ENCODE results near the gene GTPBP10. TPM values are rescaled to one million over a fixed set of nuclear protein-coding genes. Genes with fewer than 3 reads are reported as not detected.

GTPBP10 gene
- total and polyA plus RNA-seq, 2 of the 13 experiments (the other 11 are each of a cell fraction or from before 2014, with no cell fraction given): 13.3 to 38.7 TPM

DNA sequence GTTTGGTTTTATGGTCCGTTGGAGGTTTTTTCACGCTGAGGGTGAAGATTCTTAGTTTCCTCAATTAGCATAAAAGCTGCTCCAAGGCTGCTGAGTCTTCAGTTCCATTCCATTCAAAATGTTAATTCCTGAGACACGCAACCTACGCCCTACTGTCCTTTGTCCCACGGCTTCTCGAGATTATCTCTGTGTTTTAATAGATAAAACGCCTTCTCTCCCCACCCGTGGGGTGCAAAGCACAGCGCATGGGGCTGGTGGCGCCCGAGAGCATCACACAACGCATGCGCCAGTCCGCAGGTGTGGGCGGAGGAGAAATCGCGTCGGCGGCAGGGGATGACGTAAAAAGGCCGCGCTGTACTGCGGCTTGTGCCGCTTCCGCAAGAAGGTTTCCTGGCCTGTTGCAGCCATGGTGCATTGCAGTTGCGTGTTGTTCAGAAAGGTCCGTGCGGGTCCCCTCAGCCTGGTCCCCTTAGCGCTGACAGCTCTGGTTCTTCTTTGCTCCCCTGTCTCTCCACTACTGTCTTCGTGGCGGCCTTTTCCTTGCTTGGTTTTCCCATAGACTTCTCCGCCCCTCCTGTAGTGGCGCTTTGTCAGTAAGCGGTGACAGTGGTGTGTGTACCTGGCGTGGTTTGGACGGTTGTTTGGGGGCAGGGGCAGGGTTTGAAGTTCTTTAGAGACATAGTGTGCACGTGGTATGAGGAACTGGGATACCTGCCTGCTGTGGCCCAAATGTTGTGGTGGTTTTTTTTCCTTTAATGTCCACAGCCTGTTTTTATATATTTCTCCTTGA is at the start of gene GTPBP10 (continued):
- TF ChIP-seq ZNF558 (CRISPR knock-in tag; IDR thresholded peaks at IDR 0.05; ENCODE audit: borderline replicate concordance) (peak; percentile 71; the same call in 1 of the 2 replicates), ZBTB2 (CRISPR knock-in tag; IDR thresholded peaks at IDR 0.05; ENCODE audit: low read depth) (no peak), PLSCR1 (CRISPR knock-in tag; IDR thresholded peaks at IDR 0.05; ENCODE audit: borderline replicate concordance) (no peak), PPARG (CRISPR knock-in tag; conservative IDR thresholded peaks at IDR 0.05) (peak; percentile 55), HNRNPL (IDR thresholded peaks at IDR 0.05; ENCODE audit: low read depth, low read length) (0 out of 2 replicates have a peak, but pooled peaks have one; percentile 30), NFKB2 (CRISPR knock-in tag; IDR thresholded peaks at IDR 0.05; ENCODE audit: borderline replicate concordance) (no peak; the same call in 1 of the 2 replicates), HOXD1 (CRISPR knock-in tag; IDR thresholded peaks at IDR 0.05) (peak; percentile 57; the same call in 1 of the 2 replicates), LCORL (IDR thresholded peaks at IDR 0.05) (no peak), LCORL (CRISPR knock-in tag; IDR thresholded peaks at IDR 0.05) (peak; percentile 71), ZNF326 (CRISPR knock-in tag; IDR thresholded peaks at IDR 0.05; ENCODE audit: borderline replicate concordance) (no peak), ZNF547 (CRISPR knock-in tag; IDR thresholded peaks at IDR 0.05) (peak; percentile 67; the same call in 1 of the 2 replicates), STAT5B (CRISPR knock-in tag; IDR thresholded peaks at IDR 0.05) (no peak), ZFP37 (CRISPR knock-in tag; IDR thresholded peaks at IDR 0.05; ENCODE audit: borderline replicate concordance) (no peak), ZBTB7B (CRISPR knock-in tag; IDR thresholded peaks at IDR 0.05) (no peak), ZNF572 (CRISPR knock-in tag; IDR thresholded peaks at IDR 0.05) (peak; percentile 91; the same call in 1 of the 2 replicates), ESRRA (CRISPR knock-in tag; IDR thresholded peaks at IDR 0.05; ENCODE audit: low read depth) (peak; percentile 60; the same call in 1 of the 2 replicates), POLR2AphosphoS2 (IDR thresholded peaks at IDR 0.05; ENCODE audit: low read depth, low read length) (no peak), ASH2L (IDR thresholded peaks at IDR 0.05; ENCODE audit: insufficient read length, low read depth, low read length) (peak; percentile 96), ZNF12 (CRISPR knock-in tag; IDR thresholded peaks at IDR 0.05) (no peak), CCDC6 (CRISPR knock-in tag; IDR thresholded peaks at IDR 0.05) (no peak), TCF12 (IDR thresholded peaks at IDR 0.05) (no peak), TCF12 (CRISPR knock-in tag; IDR thresholded peaks at IDR 0.05) (no peak), FOXJ3 (CRISPR knock-in tag; IDR thresholded peaks at IDR 0.05; ENCODE audit: borderline replicate concordance) (no peak), ZNF570 (CRISPR knock-in tag; IDR thresholded peaks at IDR 0.05; ENCODE audit: borderline replicate concordance) (no peak), NKX3-1 (CRISPR knock-in tag; IDR thresholded peaks at IDR 0.05) (no peak)
- TF ChIP-seq, protein P1, sequence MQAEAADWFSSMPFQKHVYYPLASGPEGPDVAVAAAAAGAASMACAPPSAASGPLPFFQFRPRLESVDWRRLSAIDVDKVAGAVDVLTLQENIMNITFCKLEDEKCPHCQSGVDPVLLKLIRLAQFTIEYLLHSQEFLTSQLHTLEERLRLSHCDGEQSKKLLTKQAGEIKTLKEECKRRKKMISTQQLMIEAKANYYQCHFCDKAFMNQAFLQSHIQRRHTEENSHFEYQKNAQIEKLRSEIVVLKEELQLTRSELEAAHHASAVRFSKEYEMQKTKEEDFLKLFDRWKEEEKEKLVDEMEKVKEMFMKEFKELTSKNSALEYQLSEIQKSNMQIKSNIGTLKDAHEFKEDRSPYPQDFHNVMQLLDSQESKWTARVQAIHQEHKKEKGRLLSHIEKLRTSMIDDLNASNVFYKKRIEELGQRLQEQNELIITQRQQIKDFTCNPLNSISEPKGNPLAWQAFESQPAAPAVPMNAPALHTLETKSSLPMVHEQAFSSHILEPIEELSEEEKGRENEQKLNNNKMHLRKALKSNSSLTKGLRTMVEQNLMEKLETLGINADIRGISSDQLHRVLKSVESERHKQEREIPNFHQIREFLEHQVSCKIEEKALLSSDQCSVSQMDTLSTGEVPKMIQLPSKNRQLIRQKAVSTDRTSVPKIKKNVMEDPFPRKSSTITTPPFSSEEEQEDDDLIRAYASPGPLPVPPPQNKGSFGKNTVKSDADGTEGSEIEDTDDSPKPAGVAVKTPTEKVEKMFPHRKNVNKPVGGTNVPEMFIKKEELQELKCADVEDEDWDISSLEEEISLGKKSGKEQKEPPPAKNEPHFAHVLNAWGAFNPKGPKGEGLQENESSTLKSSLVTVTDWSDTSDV (CRISPR knock-in tag; IDR thresholded peaks at IDR 0.05): no peak
- TF ChIP-seq, protein P2, sequence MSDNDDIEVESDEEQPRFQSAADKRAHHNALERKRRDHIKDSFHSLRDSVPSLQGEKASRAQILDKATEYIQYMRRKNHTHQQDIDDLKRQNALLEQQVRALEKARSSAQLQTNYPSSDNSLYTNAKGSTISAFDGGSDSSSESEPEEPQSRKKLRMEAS (IDR thresholded peaks at IDR 0.05): peak; percentile 91
